HG03196 (cell line): Measurements from ENCODE around the gene S1PR5.

Experiments
- ATAC-seq: cut with Tn5 transposase; IDR thresholded peaks from one replicate; pipeline ENCODE4 v1.9.1; 2021; ENCODE audit not compliant: unreplicated experiment

The S1PR5 gene

DNA sequence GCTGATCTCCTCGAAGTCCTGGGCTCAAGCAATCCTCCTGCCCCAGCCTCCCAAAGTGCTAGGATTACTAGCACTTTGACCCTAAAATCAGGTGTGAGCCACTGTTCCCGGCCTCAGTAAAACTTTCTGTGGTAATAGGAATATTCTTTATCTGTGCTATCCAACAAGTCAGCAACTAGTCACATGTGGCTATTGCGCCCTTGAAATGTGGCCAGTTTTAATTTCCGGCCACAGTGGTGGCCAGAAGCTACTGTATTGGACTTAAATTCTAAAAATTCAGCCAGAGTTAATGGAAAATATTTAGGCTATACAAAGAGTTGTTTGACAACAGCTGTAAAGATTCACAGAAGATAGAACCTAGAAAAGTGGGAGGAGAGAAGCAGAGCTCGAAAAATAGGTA, 44.1 kb downstream of the S1PR5 start:
- no peak for ATAC-seq

- ATAC-seq, result no peak
Observed at GRCh38 chr19:10471909-10472308, 45.3 kb downstream of the S1PR5 start.

DNA sequence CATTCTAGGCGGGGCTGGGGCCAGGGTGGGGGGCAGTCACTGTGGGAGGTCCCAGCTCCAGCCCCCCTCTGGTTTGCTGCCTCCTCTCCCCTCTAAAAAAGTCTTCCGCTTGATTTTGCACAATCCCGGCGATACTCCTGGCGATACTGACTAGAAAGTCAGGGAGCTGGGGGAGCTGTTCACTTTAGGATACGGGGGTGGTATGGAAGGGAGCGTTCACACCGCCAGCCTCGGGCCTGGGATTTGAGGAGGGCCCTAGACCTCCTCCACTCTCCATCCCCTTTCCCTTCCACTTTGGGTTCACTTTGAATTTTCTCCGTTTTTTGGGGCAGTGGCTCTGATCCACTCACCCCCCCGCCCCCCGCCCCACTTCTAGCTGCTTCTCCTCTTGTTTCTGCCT, 49.1 kb downstream of the S1PR5 start:
- ATAC-seq, result no peak

DNA sequence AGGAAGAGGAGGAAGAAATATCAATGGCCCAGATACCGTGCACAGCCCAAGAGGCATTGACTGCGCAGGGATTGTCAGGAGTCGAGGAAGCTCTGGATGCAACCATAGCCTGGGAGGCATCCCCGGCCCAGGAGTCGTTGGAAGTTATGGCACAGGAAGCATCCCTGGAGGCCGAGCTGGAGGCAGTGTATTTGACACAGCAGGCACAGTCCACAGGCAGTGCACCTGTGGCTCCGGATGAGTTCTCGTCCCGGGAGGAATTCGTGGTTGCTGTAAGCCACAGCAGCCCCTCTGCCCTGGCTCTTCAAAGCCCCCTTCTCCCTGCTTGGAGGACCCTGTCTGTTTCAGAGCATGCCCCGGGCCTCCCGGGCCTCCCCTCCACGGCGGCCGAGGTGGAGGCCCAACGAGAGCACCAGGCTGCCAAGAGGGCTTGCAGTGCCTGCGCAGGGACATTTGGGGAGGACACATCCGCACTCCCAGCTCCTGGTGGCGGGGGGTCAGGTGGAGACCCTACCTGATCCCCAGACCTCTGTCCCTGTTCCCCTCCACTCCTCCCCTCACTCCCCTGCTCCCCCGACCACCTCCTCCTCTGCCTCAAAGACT, 50.0 kb downstream of the S1PR5 start:
- no peak for ATAC-seq

DNA sequence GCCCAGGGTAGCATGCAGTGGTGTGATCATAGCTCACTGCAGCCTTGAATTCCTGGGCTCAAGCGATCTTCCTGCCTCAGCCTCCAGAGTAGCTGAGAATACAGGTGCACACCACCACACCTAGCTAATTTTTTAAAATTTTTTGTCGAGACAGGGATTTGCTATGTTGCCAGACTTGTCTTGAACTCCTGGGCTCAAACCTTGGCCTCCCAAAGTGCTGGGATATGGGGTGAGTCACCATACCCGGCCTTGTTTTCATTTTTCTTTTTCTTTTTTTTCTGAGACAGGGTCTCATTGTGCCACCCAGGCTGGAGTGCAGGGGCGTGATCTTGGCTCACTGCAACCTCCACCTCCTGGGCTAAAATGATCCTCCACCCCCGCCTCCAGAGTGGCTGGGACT, 52.8 kb downstream of the S1PR5 start:
- ATAC-seq, result no peak
